Karpas-422 (cell line): ENCODE measurements around the gene CMTM6. TPM values are rescaled to one million over a fixed set of nuclear protein-coding genes. Genes with fewer than 3 reads are reported as not detected.
A peak's percentile ranks its signal among the peaks of the same experiment; 100 is the strongest.
"Not testable (repeated sequence)": the region's sequence is repeated elsewhere in the genome, so short reads cannot be mapped to it uniquely, and the experiment has no call there.

ENCODE experiments used
- DNase-seq: peaks from one replicate; pipeline ENCODE4 v3.0.0-alpha.2; 2015
- H2AFZ ChIP-seq: fragments of 200-600 bp; sonication (generic); 2 replicates; pipeline ENCODE4 v1.6.1; 2014; ENCODE audit warnings: antibody characterized with exemption, low read length, mixed read lengths
- H3K27ac ChIP-seq: fragments of 200-600 bp; sonication (generic); 2 replicates; pipeline ENCODE4 v1.5.1; 2014; ENCODE audit warnings: mild to moderate bottlenecking, low read length, moderate library complexity
- H3K27me3 ChIP-seq: fragments of 200-600 bp; sonication (generic); 2 replicates; pipeline ENCODE4 v1.6.1; 2014; ENCODE audit warnings: low read length, mixed read lengths
- H3K36me3 ChIP-seq: fragments of 200-600 bp; sonication (generic); 2 replicates; pipeline ENCODE4 v1.6.1; 2014; ENCODE audit warnings: low read length, mixed read lengths; ENCODE audit not compliant: insufficient read depth
- H3K4me1 ChIP-seq: fragments of 200-600 bp; sonication (generic); 2 replicates; pipeline ENCODE4 v1.6.1; 2014; ENCODE audit warnings: mild to moderate bottlenecking, low read length, mixed read lengths
- H3K4me2 ChIP-seq: fragments of 200-600 bp; sonication (generic); 2 replicates; pipeline ENCODE4 v1.6.1; 2014; ENCODE audit warnings: low read length, low read depth, mild to moderate bottlenecking; ENCODE audit not compliant: poor library complexity, severe bottlenecking
- H3K4me3 ChIP-seq: fragments of 200-600 bp; sonication (generic); 2 replicates; pipeline ENCODE4 v1.5.1; 2014; ENCODE audit warnings: mild to moderate bottlenecking, antibody characterized with exemption, low read length, mixed read lengths
- H3K79me2 ChIP-seq: fragments of 200-600 bp; sonication (generic); 2 replicates; pipeline ENCODE4 v1.6.1; 2014; ENCODE audit warnings: mild to moderate bottlenecking, low read length, mixed read lengths
- H3K9ac ChIP-seq: fragments of 200-600 bp; sonication (generic); 2 replicates; pipeline ENCODE4 v1.6.0; 2014; ENCODE audit warnings: low read length
- H3K9me2 ChIP-seq: fragments of 200-600 bp; sonication (generic), shearing (Covaris generic); replicated peaks from 2 replicates; pipeline ENCODE4 v1.6.0; 2014; ENCODE audit warnings: mild to moderate bottlenecking, low read length, moderate library complexity; ENCODE audit not compliant: insufficient read depth
- H3K9me3 ChIP-seq: fragments of 300-700, 200-600 bp; sonication (generic); 2 replicates; pipeline ENCODE4 v1.6.1; 2014; ENCODE audit warnings: low read length, mixed read lengths
- H4K20me1 ChIP-seq: fragments of 200-600 bp; sonication (generic); 2 replicates; pipeline ENCODE4 v1.6.1; 2014; ENCODE audit warnings: mild to moderate bottlenecking, antibody characterized with exemption, low read length, low read depth; ENCODE audit not compliant: insufficient read depth
- total RNA-seq: library from RNA; depleted of rRNA; stranded (reverse); fragments of >200 nt; shearing (Covaris generic); gene quantifications from 2 replicates; pipeline ENCODE4 v1.2.3, GENCODE V29; 2014; ENCODE audit warnings: low replicate concordance

Gene CMTM6
- total RNA-seq, 1 experiment from 2014 or later: 171 TPM

- H3K27me3 ChIP-seq: no peaks in the 10 kb centered on the region
- H3K4me2 ChIP-seq: no peak overlapping the region
- no peaks in the 10 kb centered on the region for H4K20me1 ChIP-seq
- peaks cover 17% of the 10 kb centered on the region for H3K79me2 ChIP-seq
- H3K9me2 ChIP-seq: no peaks in the 10 kb centered on the region
- H3K4me1 ChIP-seq: peaks cover 33% of the 10 kb centered on the region
- H3K36me3 ChIP-seq: peaks cover 16% of the 10 kb centered on the region
- peak overlapping the region; percentile 62 for H3K27ac ChIP-seq
- no peak overlapping the region for H2AFZ ChIP-seq
- no peak for DNase-seq
- H3K9ac ChIP-seq: no peak overlapping the region
- H3K9me3 ChIP-seq: no peaks in the 10 kb centered on the region
- H3K4me3 ChIP-seq: no peak overlapping the region
These were observed 32.3 kb downstream of the CMTM6 start for GRCh38 chr3:32470362-32470761.

GRCh38 chr3:32469151-32469874 lies 33.3 kb downstream of the CMTM6 start:
- no peak overlapping the region for H3K4me2 ChIP-seq
- H4K20me1 ChIP-seq: no peaks in the 10 kb centered on the region
- H3K9me2 ChIP-seq: no peaks in the 10 kb centered on the region
- H3K4me1 ChIP-seq: peaks cover 33% of the 10 kb centered on the region
- H3K9ac ChIP-seq: 0 out of 2 replicates have a peak overlapping the region, but pooled peaks have one; percentile 12
- DNase-seq: no peak
- peaks cover 10% of the 10 kb centered on the region for H3K79me2 ChIP-seq
- peak overlapping the region; percentile 62 for H3K27ac ChIP-seq
- peaks cover 10% of the 10 kb centered on the region; the same call in 1 of the 2 replicates for H3K36me3 ChIP-seq
- no peak overlapping the region for H3K4me3 ChIP-seq
- H3K27me3 ChIP-seq: no peaks in the 10 kb centered on the region
- H2AFZ ChIP-seq: no peak overlapping the region
- no peaks in the 10 kb centered on the region for H3K9me3 ChIP-seq

GRCh38 chr3:32467333-32468070 lies 35.1 kb downstream of the CMTM6 start:
- Histone ChIP-seq H3K9me3 (no peaks in the 10 kb centered on the region), H3K4me1 (peaks cover 33% of the 10 kb centered on the region), H3K27me3 (no peaks in the 10 kb centered on the region), H3K4me2 (peak overlapping the region; percentile 37), H3K9ac (no peak overlapping the region), H3K79me2 (peaks cover 1% of the 10 kb centered on the region), H3K27ac (no peak overlapping the region), H3K9me2 (no peaks in the 10 kb centered on the region), H2AFZ (no peak overlapping the region), H3K4me3 (no peak overlapping the region), H4K20me1 (no peaks in the 10 kb centered on the region), H3K36me3 (peaks cover under 1% of the 10 kb centered on the region; the same call in 1 of the 2 replicates)
- DNase-seq: peak; percentile 83

- H3K9me3 ChIP-seq, H3K4me3 ChIP-seq, H3K36me3 ChIP-seq, DNase-seq, H3K27ac ChIP-seq, H3K9ac ChIP-seq, H3K27me3 ChIP-seq, H4K20me1 ChIP-seq, H3K9me2 ChIP-seq, H3K79me2 ChIP-seq, H3K4me2 ChIP-seq, H2AFZ ChIP-seq: not testable (repeated sequence)
- peaks cover 34% of the 10 kb centered on the region for H3K4me1 ChIP-seq
These were observed 35.8 kb downstream of the CMTM6 start for GRCh38 chr3:32466808-32467207.

DNA sequence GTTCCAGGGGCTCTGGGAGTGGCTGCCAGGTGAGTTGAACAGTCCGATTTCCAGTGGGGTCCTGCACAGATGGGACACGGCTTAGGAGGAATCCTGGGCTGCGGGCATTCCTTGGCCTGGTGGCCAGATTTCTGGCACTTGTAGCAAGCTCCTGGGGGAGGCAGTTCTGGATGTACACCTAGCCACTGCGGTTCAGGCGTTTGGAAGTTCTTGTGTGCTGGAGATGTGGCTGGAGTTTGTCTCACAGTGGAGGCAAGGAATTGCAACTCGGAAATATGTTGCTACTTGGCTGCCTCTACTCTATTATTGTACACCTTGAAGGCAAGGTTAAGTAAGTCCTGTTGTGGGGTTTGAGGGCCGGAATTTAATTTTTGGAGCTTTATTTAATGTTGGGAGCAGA lies 37.9 kb downstream of the CMTM6 start:
- not testable (repeated sequence) for H3K27me3 ChIP-seq, H3K4me3 ChIP-seq, H3K79me2 ChIP-seq, H3K9ac ChIP-seq, DNase-seq, H3K9me3 ChIP-seq, H3K4me2 ChIP-seq, H2AFZ ChIP-seq, H4K20me1 ChIP-seq, H3K27ac ChIP-seq, H3K36me3 ChIP-seq, H3K9me2 ChIP-seq
- H3K4me1 ChIP-seq: peaks cover 39% of the 10 kb centered on the region

DNA sequence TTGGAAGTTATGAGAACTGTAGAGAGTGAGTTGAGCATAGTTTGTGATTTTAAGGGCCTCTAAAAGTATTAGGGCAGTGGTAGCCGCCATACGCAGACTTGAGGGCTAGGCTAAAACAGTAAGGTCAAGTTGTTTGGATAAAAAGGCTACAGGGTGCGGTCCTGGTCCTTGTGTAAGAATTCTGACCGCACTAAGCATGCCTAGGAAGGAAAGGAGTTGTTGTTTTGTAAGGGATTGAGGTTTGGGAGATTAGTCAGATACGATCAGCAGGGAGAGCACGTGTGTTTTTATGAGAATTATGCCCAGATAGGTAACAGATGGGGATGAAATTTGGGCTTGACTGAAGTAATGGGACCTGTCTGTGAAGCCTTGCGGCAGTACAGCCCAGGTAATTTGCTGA lies 39.2 kb downstream of the CMTM6 start:
- H3K9me2 ChIP-seq, H3K9me3 ChIP-seq, H3K9ac ChIP-seq, H3K27me3 ChIP-seq, H3K4me2 ChIP-seq, H2AFZ ChIP-seq, H3K27ac ChIP-seq, H3K79me2 ChIP-seq, H3K4me3 ChIP-seq, DNase-seq, H3K36me3 ChIP-seq, H4K20me1 ChIP-seq: not testable (repeated sequence)
- peaks cover 36% of the 10 kb centered on the region for H3K4me1 ChIP-seq

GRCh38 chr3:32462191-32462986 lies 40.3 kb downstream of the CMTM6 start:
- H3K36me3 ChIP-seq, DNase-seq, H3K4me2 ChIP-seq, H4K20me1 ChIP-seq, H3K79me2 ChIP-seq, H3K27ac ChIP-seq, H2AFZ ChIP-seq, H3K27me3 ChIP-seq, H3K9ac ChIP-seq, H3K9me3 ChIP-seq, H3K4me3 ChIP-seq, H3K9me2 ChIP-seq: not testable (repeated sequence)
- peaks cover 36% of the 10 kb centered on the region for H3K4me1 ChIP-seq
